NCI-H2196 (cell line): Measurements from ENCODE around the gene CDKN2B-AS1.

Source experiments
- DNase-seq: peaks from one replicate; lab custom pipeline; 2025; ENCODE audit not compliant: unreplicated experiment; lab: John Stamatoyannopoulos, UW

The CDKN2B-AS1 gene

GRCh38 chr9:22148876-22149637 is 154.5 kb downstream of the CDKN2B-AS1 start:
- DNase-seq: no peak

GRCh38 chr9:22154064-22154463 is 159.5 kb downstream of the CDKN2B-AS1 start:
- no peak for DNase-seq

- no peak for DNase-seq
These were observed 162.0 kb downstream of the CDKN2B-AS1 start for GRCh38 chr9:22156586-22156985.

DNA sequence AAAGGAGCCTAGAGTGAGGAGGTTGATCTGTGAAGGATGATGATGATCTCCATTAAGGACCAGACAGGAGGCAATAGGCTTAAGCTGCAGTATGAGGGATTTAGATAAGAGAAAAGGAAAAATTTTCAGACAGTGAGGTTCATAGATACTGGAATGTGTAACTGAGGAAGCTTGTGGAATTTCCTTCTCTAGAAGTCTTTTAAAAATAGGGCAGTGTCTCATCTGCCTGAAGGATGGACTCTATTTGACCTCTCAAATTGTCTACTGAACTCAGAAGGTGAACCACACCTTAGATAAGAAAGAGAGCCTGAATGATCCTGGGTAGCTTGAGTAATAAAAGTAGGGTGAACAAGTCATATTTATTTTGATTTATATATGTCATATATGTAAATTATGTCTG is 162.7 kb downstream of the CDKN2B-AS1 start:
- no peak for DNase-seq

DNA sequence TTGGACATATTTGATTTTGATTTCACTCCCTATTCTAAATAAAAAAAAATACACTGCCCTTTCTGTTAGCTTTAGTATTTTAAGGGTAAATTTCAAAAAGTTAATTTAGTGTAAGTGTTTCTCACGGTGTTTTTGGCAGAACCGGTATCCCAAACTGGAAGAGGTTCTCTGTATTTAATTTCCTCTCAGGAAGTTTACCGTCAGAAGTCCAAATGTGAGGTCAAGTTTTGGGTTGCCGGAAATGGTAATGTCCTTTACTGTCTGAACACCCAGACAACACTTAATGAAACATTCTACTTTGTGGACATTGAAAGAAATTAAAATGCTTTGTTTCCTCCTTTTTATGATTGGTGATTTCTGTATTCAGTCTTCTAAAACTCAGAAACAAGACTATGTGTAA is 163.2 kb downstream of the CDKN2B-AS1 start:
- no peak for DNase-seq

DNA sequence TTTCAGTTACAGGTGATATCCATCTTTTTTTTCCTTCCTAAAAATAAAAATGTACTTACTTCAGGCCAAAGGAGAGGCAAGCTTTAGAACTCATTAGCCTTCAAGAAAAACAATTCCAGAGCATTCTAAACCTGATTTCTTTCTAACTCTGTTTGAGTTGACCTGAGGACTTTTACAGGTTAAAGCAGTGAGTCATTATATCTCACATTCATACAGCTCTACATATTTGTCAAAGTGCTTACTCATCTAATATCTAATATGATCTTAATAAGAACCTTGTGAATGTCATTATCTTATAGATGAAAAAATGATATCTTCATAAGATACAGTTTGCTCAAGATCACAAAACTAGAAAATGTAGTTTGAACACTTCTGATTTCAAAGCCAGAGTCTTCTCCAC is 163.7 kb downstream of the CDKN2B-AS1 start:
- DNase-seq: no peak

DNA sequence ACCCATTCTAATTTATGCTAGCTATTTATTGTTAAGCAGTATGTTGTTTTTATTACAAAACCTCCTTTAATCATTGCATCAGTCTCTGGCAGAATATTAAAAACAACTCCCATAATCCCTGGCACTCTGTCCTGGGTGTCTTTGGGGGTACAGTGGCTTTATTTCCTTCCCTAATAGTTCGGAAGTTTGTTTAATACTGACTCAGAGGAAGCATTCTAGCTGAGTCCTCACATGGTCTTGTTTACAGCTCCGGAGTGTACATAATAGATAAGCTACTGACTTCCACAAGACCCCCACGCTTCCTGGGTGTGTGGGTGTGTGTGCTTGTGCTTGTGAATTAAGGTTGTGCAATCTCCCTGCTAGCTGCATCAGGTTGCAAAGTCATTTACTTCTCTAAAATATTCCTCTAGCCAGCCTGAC is 164.3 kb downstream of the CDKN2B-AS1 start:
- DNase-seq: no peak

DNA sequence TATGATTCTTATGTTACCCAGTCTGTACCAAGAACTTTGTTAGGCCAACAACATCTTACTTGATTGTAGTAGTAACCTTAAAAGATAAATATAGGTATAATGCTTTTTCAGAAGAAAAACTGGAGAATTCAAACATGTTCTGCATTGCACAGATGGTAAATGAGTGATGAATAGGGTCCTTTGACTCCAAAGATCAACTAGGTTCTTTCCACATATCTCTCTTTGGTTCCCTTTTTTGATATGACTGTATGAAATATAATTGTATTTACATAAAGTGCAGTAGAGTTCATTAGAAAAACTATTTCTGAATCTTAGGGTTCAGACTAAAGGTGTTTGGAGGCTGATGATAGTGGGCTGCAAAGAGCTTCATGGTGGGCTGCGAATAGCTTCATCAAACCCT is 165.0 kb downstream of the CDKN2B-AS1 start:
- no peak for DNase-seq

DNA sequence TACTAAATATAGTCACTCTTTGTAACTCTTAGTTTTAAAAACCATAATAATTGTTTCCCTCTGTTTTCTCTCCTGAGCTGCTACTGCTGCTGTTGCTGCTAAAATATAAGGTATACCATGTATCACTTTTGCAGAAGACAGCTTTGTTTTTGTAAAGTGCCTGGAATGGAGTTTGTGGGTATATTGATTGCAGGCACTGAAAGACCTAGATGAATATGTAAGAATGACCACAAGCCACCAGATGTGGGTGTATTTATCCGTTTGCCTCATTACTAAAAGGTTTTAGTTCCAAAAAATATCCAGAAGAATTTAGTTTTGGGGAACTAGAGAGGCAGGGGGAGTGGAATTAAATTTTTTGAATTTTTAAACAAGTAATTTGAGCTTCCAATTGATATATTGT is 165.6 kb downstream of the CDKN2B-AS1 start:
- no peak for DNase-seq

DNA sequence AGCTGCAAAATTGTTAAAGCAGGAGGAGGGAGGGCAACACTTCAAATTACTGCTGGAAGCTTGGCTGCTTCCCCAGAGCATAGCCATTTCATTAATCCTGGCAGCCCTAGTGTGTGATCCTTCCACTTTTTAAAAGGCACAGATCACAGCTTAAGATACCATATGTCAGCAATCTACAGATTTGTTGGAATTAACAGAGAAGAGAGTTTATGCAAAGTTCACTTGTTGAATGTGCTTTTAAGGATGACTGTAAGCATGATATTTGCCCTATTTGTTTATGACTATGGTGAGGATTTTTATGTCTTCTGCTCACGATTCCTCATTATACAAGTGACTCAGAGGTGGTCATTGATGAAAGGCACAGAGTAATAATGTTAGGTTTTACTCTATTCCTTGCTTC is 170.6 kb downstream of the CDKN2B-AS1 start:
- no peak for DNase-seq

DNA sequence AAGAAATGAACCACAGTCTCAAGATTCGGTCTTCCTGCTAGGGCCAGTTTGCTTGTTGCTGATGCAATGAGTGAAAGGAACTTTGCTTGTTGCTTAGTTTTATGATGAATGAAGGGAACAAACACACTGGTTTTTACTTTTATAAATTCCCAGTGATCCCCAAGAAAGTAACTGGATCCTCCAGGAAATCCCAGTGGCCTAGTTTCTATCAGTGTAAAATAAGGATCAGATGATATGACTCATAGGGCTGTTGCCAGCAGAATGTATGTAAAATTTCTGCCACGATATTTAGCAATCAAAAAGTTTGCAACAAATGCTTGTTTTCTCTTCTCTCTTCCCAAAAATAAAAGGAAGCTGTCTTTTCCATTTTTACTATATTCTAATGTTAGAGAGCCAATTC is 174.7 kb downstream of the CDKN2B-AS1 start:
- no peak for DNase-seq

DNA sequence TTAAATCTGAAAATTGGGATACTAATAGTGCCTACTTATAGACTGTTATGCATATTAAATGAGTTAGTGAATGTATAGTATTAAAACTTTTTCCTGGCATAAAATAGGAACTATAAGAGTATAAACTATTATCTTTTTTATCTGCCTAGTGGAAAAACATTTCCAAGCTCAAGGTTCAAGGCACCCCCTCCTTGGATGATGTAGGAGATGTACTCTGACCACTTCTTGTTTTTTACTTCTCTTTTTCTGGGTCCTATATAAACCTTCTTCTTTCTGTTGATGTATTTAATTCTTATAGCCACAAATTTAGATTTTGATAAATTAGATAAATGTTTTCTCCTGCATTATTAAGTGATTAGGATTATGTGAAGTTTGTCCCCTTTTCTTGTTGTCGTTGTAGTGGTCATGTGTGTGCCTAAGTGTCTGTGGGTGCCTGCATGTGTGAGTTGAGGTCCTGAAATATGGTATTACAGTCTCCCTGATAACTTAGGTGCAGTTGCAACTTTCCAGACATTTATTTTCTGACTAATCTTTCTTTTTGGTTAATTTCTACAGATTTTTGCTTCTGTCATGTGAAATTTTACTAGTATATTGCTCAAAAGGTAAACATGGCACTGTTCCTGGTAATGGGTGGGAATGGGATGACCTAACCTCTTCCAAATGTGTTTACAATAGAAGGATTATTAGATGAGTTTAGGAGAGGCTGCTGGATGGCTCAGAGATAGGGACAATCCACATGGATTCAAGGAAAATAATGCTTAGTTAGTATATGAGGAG is 175.3 kb downstream of the CDKN2B-AS1 start:
- no peak for DNase-seq
